Smooth muscle cell (in vitro differentiated cells): ENCODE measurements around the gene ARNT2. TPM values are rescaled to one million over a fixed set of nuclear protein-coding genes. Genes with fewer than 3 reads are reported as not detected.

Experiments used
- DNase-seq: peaks from one replicate; lab custom pipeline; 2025; ENCODE audit not compliant: unreplicated experiment; lab: John Stamatoyannopoulos, UW
- H2AFZ ChIP-seq: fragments of 200-600 bp; sonication (generic); 2 replicates; pipeline ENCODE4 v1.6.0; 2016; ENCODE audit warnings: antibody characterized with exemption, low read depth, mild to moderate bottlenecking
- H3F3A ChIP-seq: fragments of 200-600 bp; sonication (generic); 2 replicates; pipeline ENCODE4 v1.6.0; 2017; ENCODE audit warnings: antibody characterized with exemption, low read depth
- H3K27ac ChIP-seq: fragments of 200-600 bp; sonication (generic); 2 replicates; pipeline ENCODE4 v1.5.1; 2016; ENCODE audit warnings: low read depth, mild to moderate bottlenecking
- H3K27me3 ChIP-seq: fragments of 200-600 bp; sonication (generic); 2 replicates; pipeline ENCODE4 v1.6.1; 2016; ENCODE audit warnings: low read depth, mild to moderate bottlenecking
- H3K36me3 ChIP-seq: fragments of 200-600 bp; sonication (generic); 2 replicates; pipeline ENCODE4 v1.5.1; 2016; ENCODE audit warnings: low read depth
- H3K4me1 ChIP-seq: fragments of 200-600 bp; sonication (generic); 2 replicates; pipeline ENCODE4 v1.5.1; 2016; ENCODE audit warnings: low read depth
- H3K4me2 ChIP-seq: fragments of 200-600 bp; sonication (generic); 2 replicates; pipeline ENCODE4 v1.6.0; 2016; ENCODE audit warnings: mild to moderate bottlenecking
- H3K4me3 ChIP-seq: fragments of 200-600 bp; sonication (generic); 2 replicates; pipeline ENCODE4 v1.5.1; 2016; ENCODE audit warnings: mild to moderate bottlenecking
- H3K79me2 ChIP-seq: fragments of 200-600 bp; sonication (generic); 2 replicates; pipeline ENCODE4 v1.6.0; 2016; ENCODE audit warnings: low read depth, mild to moderate bottlenecking
- H3K9ac ChIP-seq: fragments of 200-600 bp; sonication (generic); 2 replicates; pipeline ENCODE4 v1.6.0; 2016; ENCODE audit warnings: low read depth
- H3K9me3 ChIP-seq: fragments of 200-600 bp; sonication (generic); replicated peaks from 2 replicates; pipeline ENCODE4 v1.5.1; 2016; ENCODE audit warnings: low read depth
- H4K20me1 ChIP-seq: fragments of 200-600 bp; sonication (generic); 2 replicates; pipeline ENCODE4 v1.6.0; 2016; ENCODE audit warnings: low read depth
- CTCF ChIP-seq: fragments of 200-600 bp; sonication (generic); IDR thresholded peaks from 2 replicates; pipeline ENCODE4 v1.5.1; 2017; ENCODE audit warnings: borderline replicate concordance, mild to moderate bottlenecking, antibody characterized with exemption; ENCODE audit not compliant: insufficient read depth, poor library complexity, severe bottlenecking
- WGBS: methylation state at CpG from one replicate; pipeline ENCODE4 v1.1.7; 2016; ENCODE audit warnings: low lambda C conversion rate; 5-methylcytosine and 5-hydroxymethylcytosine counted together
- polyA plus RNA-seq: library from polyadenylated mRNA; unstranded; fragments of >200 nt; fragmentation: Nextera tagmentation; extraction: Ambion mirVana; gene quantifications from 2 replicates; pipeline ENCODE4 v1.2.1, GENCODE V29; 2016
- total RNA-seq: library from RNA; depleted of rRNA; stranded (reverse); fragments of >200 nt; gene quantifications from 2 replicates; pipeline ENCODE4 v1.2.3, GENCODE V29; 2014

Gene ARNT2
- total and polyA plus RNA-seq, 2 experiments from 2014 or later, result 0.55 to 2.8 TPM

GRCh38 chr15:80440024-80440423, 35.8 kb downstream of the ARNT2 start:
- H3F3A ChIP-seq, result no peaks in the 10 kb centered on the region
- WGBS, result 94% methylated on average over 3 of the region's 3 CpGs
- no peaks in the 10 kb centered on the region for H3K9me3 ChIP-seq
- H3K36me3 ChIP-seq, result no peaks in the 10 kb centered on the region
- no peaks in the 10 kb centered on the region for H3K4me1 ChIP-seq
- H3K79me2 ChIP-seq, result no peaks in the 10 kb centered on the region
- H2AFZ ChIP-seq, result no peak overlapping the region
- no peak overlapping the region for H3K9ac ChIP-seq
- TF ChIP-seq CTCF, result no peak
- no peak for DNase-seq
- H3K4me3 ChIP-seq, result no peak overlapping the region
- no peaks in the 10 kb centered on the region for H4K20me1 ChIP-seq
- H3K27ac ChIP-seq, result no peak overlapping the region
- no peak overlapping the region for H3K4me2 ChIP-seq
- H3K27me3 ChIP-seq, result no peaks in the 10 kb centered on the region

- no peak for DNase-seq
- Histone ChIP-seq H3F3A (no peaks in the 10 kb centered on the region), H3K9ac (no peak overlapping the region), H3K4me1 (no peaks in the 10 kb centered on the region), H3K9me3 (no peaks in the 10 kb centered on the region), H3K4me3 (no peak overlapping the region), H3K27me3 (no peaks in the 10 kb centered on the region), H3K27ac (no peak overlapping the region), H3K79me2 (no peaks in the 10 kb centered on the region), H2AFZ (no peak overlapping the region), H3K36me3 (no peaks in the 10 kb centered on the region), H3K4me2 (no peak overlapping the region), H4K20me1 (no peaks in the 10 kb centered on the region)
- TF ChIP-seq CTCF, result no peak
- WGBS, result 84% methylated on average over 3 of the region's 3 CpGs
These were observed 36.9 kb downstream of the ARNT2 start for GRCh38 chr15:80441041-80441440.

GRCh38 chr15:80441714-80442113, 37.5 kb downstream of the ARNT2 start:
- no peak overlapping the region for H3K4me3 ChIP-seq
- no peak for DNase-seq
- no peaks in the 10 kb centered on the region for H4K20me1 ChIP-seq
- no peaks in the 10 kb centered on the region for H3K9me3 ChIP-seq
- H3F3A ChIP-seq, result no peaks in the 10 kb centered on the region
- no peaks in the 10 kb centered on the region for H3K79me2 ChIP-seq
- no peak for TF ChIP-seq CTCF
- no peaks in the 10 kb centered on the region for H3K27me3 ChIP-seq
- no peak overlapping the region for H3K27ac ChIP-seq
- H3K36me3 ChIP-seq, result no peaks in the 10 kb centered on the region
- no peak overlapping the region for H3K4me2 ChIP-seq
- H3K9ac ChIP-seq, result no peak overlapping the region
- no peak overlapping the region for H2AFZ ChIP-seq
- 85% methylated on average over 7 of the region's 7 CpGs for WGBS
- H3K4me1 ChIP-seq, result no peaks in the 10 kb centered on the region

GRCh38 chr15:80442728-80443403, 38.7 kb downstream of the ARNT2 start:
- Histone ChIP-seq H4K20me1 (no peaks in the 10 kb centered on the region), H3F3A (no peaks in the 10 kb centered on the region), H2AFZ (no peak overlapping the region), H3K9me3 (no peaks in the 10 kb centered on the region), H3K9ac (no peak overlapping the region), H3K36me3 (no peaks in the 10 kb centered on the region), H3K79me2 (no peaks in the 10 kb centered on the region), H3K27ac (no peak overlapping the region), H3K4me1 (no peaks in the 10 kb centered on the region), H3K4me3 (no peak overlapping the region), H3K27me3 (no peaks in the 10 kb centered on the region), H3K4me2 (no peak overlapping the region)
- TF ChIP-seq CTCF, result no peak
- 92% methylated on average over 6 of the region's 6 CpGs for WGBS
- no peak for DNase-seq
